K562 (cell line): ENCODE measurements around the gene CYBRD1. TPM values are rescaled to one million over a fixed set of nuclear protein-coding genes. Genes with fewer than 3 reads are reported as not detected.

Experiments used
- AFF1 ChIP-seq, 2 experiments: fragments of 450-650 bp; IDR thresholded peaks; 2 replicates each; pipeline ENCODE4 v1.6.1; 2018; ENCODE audit warnings: mild to moderate bottlenecking in 2 of 2, low read depth in 1 of 2; ENCODE audit not compliant: partially characterized antibody in 2 of 2
- CREB3L1 ChIP-seq: fragments of 450-650 bp; IDR thresholded peaks from 2 replicates; pipeline ENCODE4 v1.6.1; 2014; ENCODE audit warnings: low read depth, mild to moderate bottlenecking, moderate library complexity, borderline replicate concordance
- HMG20A ChIP-seq: fragments of 450-650 bp; formaldehyde crosslinking; conservative IDR thresholded peaks from 2 replicates; pipeline ENCODE4 v1.4.0; 2020; ENCODE audit warnings: mild to moderate bottlenecking, mixed read lengths
- ILF3 ChIP-seq: fragments of 450-650 bp; IDR thresholded peaks from 2 replicates; pipeline ENCODE4 v1.6.1; 2018; ENCODE audit warnings: antibody characterized with exemption, mild to moderate bottlenecking, moderate library complexity, borderline replicate concordance
- ILK ChIP-seq: fragments of 450-650 bp; IDR thresholded peaks from 2 replicates; pipeline ENCODE4 v1.6.1; 2016; ENCODE audit warnings: missing genetic modification characterization, low read depth, mild to moderate bottlenecking, missing compliant biosample characterization, moderate library complexity, borderline replicate concordance
- KHSRP ChIP-seq: fragments of 450-650 bp; IDR thresholded peaks from 2 replicates; pipeline ENCODE4 v1.6.1; 2017
- KLF1 ChIP-seq: fragments of 450-650 bp; IDR thresholded peaks from 2 replicates; pipeline ENCODE4 v1.6.1; 2016; ENCODE audit warnings: missing genetic modification characterization, missing compliant biosample characterization
- MCM7 ChIP-seq, 2 experiments: fragments of 450-650 bp; IDR thresholded peaks; 2 replicates each; pipeline ENCODE4 v1.6.1; 2016 to 2018
- NCOA6 ChIP-seq: fragments of 450-650 bp; IDR thresholded peaks from 2 replicates; pipeline ENCODE4 v1.6.1; 2017; ENCODE audit warnings: mild to moderate bottlenecking
- NFIX ChIP-seq: fragments of 250-450 bp; sonication (Bioruptor Pico); IDR thresholded peaks from 2 replicates; pipeline ENCODE4 v1.4.0; 2020; ENCODE audit warnings: low read depth, mild to moderate bottlenecking, moderate library complexity
- PHF20 ChIP-seq: fragments of 450-650 bp; IDR thresholded peaks from 2 replicates; pipeline ENCODE4 v1.6.1; 2018; ENCODE audit not compliant: partially characterized antibody
- POLR2G ChIP-seq: fragments of 200-400 bp; formaldehyde crosslinking; IDR thresholded peaks from 2 replicates; pipeline ENCODE4 v1.6.1; 2017; ENCODE audit warnings: low read depth, mild to moderate bottlenecking, antibody characterized with exemption, low read length, moderate library complexity
- RB1 ChIP-seq: fragments of 450-650 bp; IDR thresholded peaks from 2 replicates; pipeline ENCODE4 v1.6.1; 2017; ENCODE audit warnings: low read depth, mild to moderate bottlenecking
- SIX5 ChIP-seq, 2 experiments: IDR thresholded peaks; 2 replicates each; pipeline ENCODE4 v1.6.1; 2011; ENCODE audit warnings: low read length in 2 of 2, borderline replicate concordance in 1 of 2, low read depth in 1 of 2, mild to moderate bottlenecking in 1 of 2, moderate library complexity in 1 of 2; ENCODE audit not compliant: insufficient read depth in 1 of 2
- SNAPC5 ChIP-seq: fragments of 250-450 bp; sonication (Bioruptor Pico); IDR thresholded peaks from 2 replicates; pipeline ENCODE4 v1.8.0; 2021; ENCODE audit warnings: moderate library complexity, mild to moderate bottlenecking, inconsistent platforms
- SRSF9 ChIP-seq: fragments of 200-400 bp; formaldehyde crosslinking; IDR thresholded peaks from 2 replicates; pipeline ENCODE4 v1.6.1; 2017; ENCODE audit warnings: low read depth, low read length, borderline replicate concordance
- TAL1 ChIP-seq: fragments of 450-650 bp; IDR thresholded peaks from 2 replicates; pipeline ENCODE4 v1.6.1; 2016; ENCODE audit warnings: mild to moderate bottlenecking
- TBL1XR1 ChIP-seq, 2 experiments: IDR thresholded peaks; 2 replicates each; pipeline ENCODE4 v1.6.1; 2012; ENCODE audit warnings: improper control_type of control experiment in 2 of 2, low read length in 2 of 2, mild to moderate bottlenecking in 1 of 2
- ZNF324 ChIP-seq: fragments of 250-450 bp; sonication (Bioruptor Pico); IDR thresholded peaks from 2 replicates; pipeline ENCODE4 v1.4.0; 2020; ENCODE audit warnings: mild to moderate bottlenecking
- ZNF583 ChIP-seq: fragments of 250-450 bp; sonication (Bioruptor Pico); IDR thresholded peaks from 2 replicates; pipeline ENCODE4 v1.4.0; 2020
- ZNF644 ChIP-seq: fragments of 200-800 bp; sonication (Bioruptor generic); IDR thresholded peaks from 2 replicates; pipeline ENCODE4 v1.6.1; 2016; ENCODE audit warnings: low read depth, missing genetic modification characterization, missing compliant biosample characterization
- ZNF740 ChIP-seq, 3 experiments: fragments of 200-800 bp in 1 of 3; sonication (Bioruptor generic) in 1 of 3; sonication (generic) in 1 of 3; formaldehyde crosslinking in 1 of 3; IDR thresholded peaks; 2 replicates each; pipeline versions ENCODE4 v1.6.1 to v1.8.0; 2016 to 2022; ENCODE audit warnings: mild to moderate bottlenecking in 2 of 3, missing compliant biosample characterization in 2 of 3, missing genetic modification characterization in 2 of 3, missing genetic modification reagents in 1 of 3
- ZNF780A ChIP-seq: fragments of 250-450 bp; sonication (Bioruptor Pico); IDR thresholded peaks from 2 replicates; pipeline ENCODE4 v1.5.0; 2021; ENCODE audit warnings: mild to moderate bottlenecking
- polyA plus RNA-seq, 8 experiments: library from polyadenylated mRNA; depleted of rRNA in 4 of 8; stranded (reverse) in 5 of 8; unstranded in 3 of 8; fragments of >200 nt; fragmentation: Nextera tagmentation in 2 of 8; fragmentation: Illumina TruSeq in 1 of 8; extraction: Ambion mirVana in 2 of 8; extraction: Trizol in 1 of 8; gene quantifications; 2 replicates each; pipeline versions ENCODE4 v1.2.1 to v1.2.3, GENCODE V29; 2011 to 2014; ENCODE audit warnings: inconsistent platforms in 1 of 8, missing spikeins in 1 of 8
- total RNA-seq, 7 experiments: library from RNA; depleted of rRNA in 6 of 7; stranded (reverse); fragments of >200 nt in 6 of 7; fragmentation: Illumina TruSeq in 2 of 7; extraction: Trizol in 2 of 7; gene quantifications; 2 replicates each; pipeline versions ENCODE4 v1.2.1 to v1.2.3, GENCODE V29; 2011 to 2021; ENCODE audit warnings: low replicate concordance in 1 of 7

Gene CYBRD1
- total and polyA plus RNA-seq, 9 of the 15 experiments (the other 6 are each of a cell fraction or from before 2014, with no cell fraction given) = 9.6 to 22.4 (median 15.6) TPM

GRCh38 chr2:171578127-171578803 lies 56.0 kb downstream of the CYBRD1 start (continued):
- TF ChIP-seq HMG20A (no peak), ZNF780A (CRISPR knock-in tag) (no peak), ILK (peak; percentile 87), MCM7 (IDR thresholded peaks at IDR 0.05) (no peak), AFF1 (IDR thresholded peaks at IDR 0.05; ENCODE audit: low read depth in 1 of 2, partially characterized antibody in 2 of 2) (no peak), KLF1 (0 out of 2 replicates have a peak, but pooled peaks have one; percentile 24), TBL1XR1 (IDR thresholded peaks at IDR 0.05; ENCODE audit: low read length in 2 of 2) (no peak), ZNF644 (tag) (0 out of 2 replicates have a peak, but pooled peaks have one; percentile 47), NFIX (CRISPR knock-in tag) (no peak), KHSRP (no peak), RB1 (no peak), ZNF583 (CRISPR knock-in tag) (peak; percentile 83; the same call in 1 of the 2 replicates), ILF3 (no peak), SIX5 (IDR thresholded peaks at IDR 0.05; ENCODE audit: borderline replicate concordance in 1 of 2, insufficient read depth in 1 of 2, low read depth in 1 of 2, low read length in 2 of 2) (no peak), NCOA6 (no peak), ZNF324 (CRISPR knock-in tag) (no peak), POLR2G (no peak), CREB3L1 (no peak), SRSF9 (no peak), TAL1 (no peak), ZNF740 (CRISPR knock-in tag; IDR thresholded peaks at IDR 0.05) (no peak), ZNF740 (tag; IDR thresholded peaks at IDR 0.05) (peak in 1 of 2 experiments; percentile 93; a peak in 2 of 4 replicates), SNAPC5 (no peak), PHF20 (no peak)
